GM13977 (cell line): Measurements from ENCODE around the gene CD79A.

Source experiments
- DNase-seq: peaks from one replicate; pipeline ENCODE4 v3.0.0; 2012; ENCODE audit warnings: low spot score
- CTCF ChIP-seq: IDR thresholded peaks from 2 replicates; pipeline ENCODE4 v1.5.1; 2012; ENCODE audit warnings: mild to moderate bottlenecking, control low read depth; ENCODE audit not compliant: insufficient read depth; ENCODE audit errors: extremely low read depth, missing control alignments
- in situ Hi-C: fragments of 300-500 bp; cut with MboI; formaldehyde crosslinking; loops from one replicate; pipeline ENCODE4 v1.12.0; 2022; ENCODE audit warnings: low sequenced_read_pairs, low pct_unique_long_range_greater_than_20kb, mixed read lengths, inconsistent platforms; ENCODE audit not compliant: unreplicated experiment

The CD79A gene

GRCh38 chr19:41853768-41854167, 23.3 kb upstream of the CD79A start:
- DNase-seq = no peak
- in situ Hi-C loops = no loop called here
- no peak for TF ChIP-seq CTCF

- DNase-seq = no peak
- peak; percentile 39 for TF ChIP-seq CTCF
- in situ Hi-C loops = no loop called here
These were observed 17.9 kb upstream of the CD79A start for GRCh38 chr19:41859213-41859617.

GRCh38 chr19:41859618-41860418, 17.3 kb upstream of the CD79A start, which contains the start of gene RPS19:
Gene RPS19, plus strand, starts transcription at chr19:41860255. Its CDS starts 520 bp downstream, at chr19:41860775.
- peak; percentile 98 for DNase-seq
- peak; percentile 25 for TF ChIP-seq CTCF
- in situ Hi-C loops = no loop called here

- no peak for DNase-seq
- TF ChIP-seq CTCF = no peak
- in situ Hi-C loops = no loop called here
These were observed 16.5 kb upstream of the CD79A start for GRCh38 chr19:41860419-41861115.

GRCh38 chr19:41861116-41861768, 15.8 kb upstream of the CD79A start:
- in situ Hi-C loops = no loop called here
- no peak for DNase-seq
- TF ChIP-seq CTCF = no peak

GRCh38 chr19:41861846-41862245, 15.2 kb upstream of the CD79A start:
- TF ChIP-seq CTCF = no peak
- no peak for DNase-seq
- in situ Hi-C loops = no loop called here
